T-helper 17 cell (primary cell): Measurements from ENCODE around the gene BCAR3. TPM values are rescaled to one million over a fixed set of nuclear protein-coding genes. Genes with fewer than 3 reads are reported as not detected.
"Not testable (repeated sequence)": the region's sequence is repeated elsewhere in the genome, so short reads cannot be mapped to it uniquely, and the experiment has no call there.

ENCODE experiments used
- ATAC-seq: fragments of 150-1000 bp; cut with Tn5 transposase; 2 replicates; pipeline ENCODE4 v1.10.0; 2021; ENCODE audit warnings: mild to moderate bottlenecking, moderate library complexity
- DNase-seq, 3 donors: peaks; one replicate each; pipeline versions ENCODE4 v3.0.0 to v3.0.0-alpha.2; 2020 to 2021
- H3K9me3 ChIP-seq: one replicate; pipeline ENCODE4 v1.7.0; 2013; ENCODE audit warnings: low read length, mild to moderate bottlenecking; ENCODE audit not compliant: control insufficient read depth, poor library complexity, severe bottlenecking
- H3K27ac Mint-ChIP-seq: one replicate; pipeline ENCODE4 v1.8.0; 2022; ENCODE audit warnings: mild to moderate bottlenecking, moderate library complexity, mixed read lengths
- H3K27me3 Mint-ChIP-seq: one replicate; pipeline ENCODE4 v1.8.0; 2022; ENCODE audit warnings: mixed read lengths
- H3K36me3 Mint-ChIP-seq: one replicate; pipeline ENCODE4 v1.8.0; 2022; ENCODE audit warnings: low read depth, mixed read lengths
- H3K4me1 Mint-ChIP-seq: one replicate; pipeline ENCODE4 v1.8.0; 2022; ENCODE audit warnings: mild to moderate bottlenecking, mixed read lengths
- H3K4me3 Mint-ChIP-seq: one replicate; pipeline ENCODE4 v1.8.0; 2022; ENCODE audit warnings: mild to moderate bottlenecking, moderate library complexity, mixed read lengths
- total RNA-seq, 4 donors: library from RNA in 2 of 4; stranded (reverse) in 2 of 4; gene quantifications; one replicate each; pipeline ENCODE4 v1.2.3 and lab custom pipeline; 2022 to 2026

BCAR3 gene
- total RNA-seq, 2 donors from 2014 or later: 0.87 to 1.0 TPM

GRCh38 chr1:93566227-93566626 lies 115.4 kb downstream of the BCAR3 start:
- H3K27me3 Mint-ChIP-seq: no peaks in the 10 kb centered on the region
- ATAC-seq (no peak), DNase-seq (no peak)
- no peaks in the 10 kb centered on the region for H3K36me3 Mint-ChIP-seq
- no peak overlapping the region for H3K4me3 Mint-ChIP-seq
- H3K9me3 ChIP-seq: no peaks in the 10 kb centered on the region
- H3K27ac Mint-ChIP-seq: no peak overlapping the region
- H3K4me1 Mint-ChIP-seq: no peaks in the 10 kb centered on the region

- Mint-ChIP-seq H3K4me1 (no peaks in the 10 kb centered on the region), H3K36me3 (no peaks in the 10 kb centered on the region), H3K4me3 (no peak overlapping the region), H3K27ac (no peak overlapping the region), H3K27me3 (no peaks in the 10 kb centered on the region)
- no peak for DNase-seq
- ATAC-seq: no peak
- no peaks in the 10 kb centered on the region for H3K9me3 ChIP-seq
These were observed 116.0 kb downstream of the BCAR3 start for GRCh38 chr1:93565496-93566206.

- peaks cover 7% of the 10 kb centered on the region for H3K4me1 Mint-ChIP-seq
- no peak overlapping the region for H3K4me3 Mint-ChIP-seq
- no peak overlapping the region for H3K27ac Mint-ChIP-seq
- DNase-seq (no peak), ATAC-seq (no peak)
- H3K9me3 ChIP-seq: no peaks in the 10 kb centered on the region
- H3K36me3 Mint-ChIP-seq: peaks cover 2% of the 10 kb centered on the region
- no peaks in the 10 kb centered on the region for H3K27me3 Mint-ChIP-seq
These were observed 121.9 kb downstream of the BCAR3 start for GRCh38 chr1:93559695-93560094.

- Mint-ChIP-seq H3K36me3 (peaks cover 2% of the 10 kb centered on the region), H3K4me1 (peaks cover 7% of the 10 kb centered on the region), H3K27ac (no peak overlapping the region), H3K27me3 (no peaks in the 10 kb centered on the region), H3K4me3 (no peak overlapping the region)
- H3K9me3 ChIP-seq: no peaks in the 10 kb centered on the region
- no peak for ATAC-seq
- DNase-seq: no peak
These were observed 122.6 kb downstream of the BCAR3 start for GRCh38 chr1:93559045-93559444.

- H3K4me1 Mint-ChIP-seq: peaks cover 7% of the 10 kb centered on the region
- peak overlapping the region; percentile 41 for H3K4me3 Mint-ChIP-seq
- H3K9me3 ChIP-seq: no peaks in the 10 kb centered on the region
- DNase-seq (no peak), ATAC-seq (no peak)
- no peak overlapping the region for H3K27ac Mint-ChIP-seq
- peaks cover 8% of the 10 kb centered on the region for H3K36me3 Mint-ChIP-seq
- H3K27me3 Mint-ChIP-seq: no peaks in the 10 kb centered on the region
These were observed 125.3 kb downstream of the BCAR3 start for GRCh38 chr1:93556291-93556690.

GRCh38 chr1:93554883-93555872 lies 126.5 kb downstream of the BCAR3 start:
- Mint-ChIP-seq H3K27me3 (no peaks in the 10 kb centered on the region), H3K27ac (peak overlapping the region; percentile 59), H3K4me3 (peak overlapping the region; percentile 16), H3K36me3 (peaks cover 8% of the 10 kb centered on the region), H3K4me1 (peaks cover 10% of the 10 kb centered on the region)
- ATAC-seq (no peak), DNase-seq (no peak)
- H3K9me3 ChIP-seq: no peaks in the 10 kb centered on the region

- not testable (repeated sequence) for H3K9me3 ChIP-seq, H3K27me3 Mint-ChIP-seq, H3K4me1 Mint-ChIP-seq, ATAC-seq, H3K27ac Mint-ChIP-seq, H3K36me3 Mint-ChIP-seq, H3K4me3 Mint-ChIP-seq, DNase-seq
These were observed 127.6 kb downstream of the BCAR3 start for GRCh38 chr1:93553886-93554490.

GRCh38 chr1:93552741-93553455 lies 128.7 kb downstream of the BCAR3 start:
- Mint-ChIP-seq H3K4me3 (no peak overlapping the region), H3K4me1 (peaks cover 10% of the 10 kb centered on the region), H3K27ac (no peak overlapping the region), H3K27me3 (no peaks in the 10 kb centered on the region), H3K36me3 (peaks cover 10% of the 10 kb centered on the region)
- DNase-seq (no peak), ATAC-seq (no peak)
- H3K9me3 ChIP-seq: no peaks in the 10 kb centered on the region

GRCh38 chr1:93549811-93550210 lies 131.8 kb downstream of the BCAR3 start:
- Mint-ChIP-seq H3K27me3 (no peaks in the 10 kb centered on the region), H3K27ac (no peak overlapping the region), H3K4me1 (peaks cover 3% of the 10 kb centered on the region), H3K36me3 (peaks cover 13% of the 10 kb centered on the region), H3K4me3 (no peak overlapping the region)
- ATAC-seq (no peak), DNase-seq (no peak)
- no peaks in the 10 kb centered on the region for H3K9me3 ChIP-seq

- Mint-ChIP-seq H3K36me3 (peaks cover 13% of the 10 kb centered on the region), H3K4me1 (peaks cover 2% of the 10 kb centered on the region), H3K27ac (no peak overlapping the region), H3K27me3 (no peaks in the 10 kb centered on the region), H3K4me3 (no peak overlapping the region)
- no peak for ATAC-seq
- DNase-seq: no peak
- H3K9me3 ChIP-seq: no peaks in the 10 kb centered on the region
These were observed 132.5 kb downstream of the BCAR3 start for GRCh38 chr1:93549131-93549530.

GRCh38 chr1:93546162-93546863 lies 135.3 kb downstream of the BCAR3 start:
- Mint-ChIP-seq H3K27ac (no peak overlapping the region), H3K27me3 (no peaks in the 10 kb centered on the region), H3K4me3 (no peak overlapping the region), H3K4me1 (peaks cover 2% of the 10 kb centered on the region), H3K36me3 (peaks cover 7% of the 10 kb centered on the region)
- H3K9me3 ChIP-seq: no peaks in the 10 kb centered on the region
- DNase-seq (no peak), ATAC-seq (no peak)

- H3K4me1 Mint-ChIP-seq: no peaks in the 10 kb centered on the region
- no peak overlapping the region for H3K4me3 Mint-ChIP-seq
- no peaks in the 10 kb centered on the region for H3K27me3 Mint-ChIP-seq
- no peaks in the 10 kb centered on the region for H3K9me3 ChIP-seq
- no peak for ATAC-seq
- H3K36me3 Mint-ChIP-seq: peaks cover 5% of the 10 kb centered on the region
- no peak for DNase-seq
- no peak overlapping the region for H3K27ac Mint-ChIP-seq
These were observed 139.2 kb downstream of the BCAR3 start for GRCh38 chr1:93542398-93542797.
